H1 (cell line): ENCODE measurements around the gene PITPNC1. TPM values are rescaled to one million over a fixed set of nuclear protein-coding genes. Genes with fewer than 3 reads are reported as not detected.

Experiments
- CTCF ChIA-PET: fragments of 300-600 bp; sonication (Branson Sonifier 250); formaldehyde crosslinking; loops from one replicate; lab custom pipeline; 2021; ENCODE audit not compliant: partially characterized antibody; lab: Charles Lee
- POLR2A ChIA-PET: fragments of 300-600 bp; sonication (Branson Sonifier 250); formaldehyde crosslinking; loops from one replicate; lab custom pipeline; 2021; ENCODE audit warnings: inconsistent platforms; ENCODE audit not compliant: partially characterized antibody; lab: Charles Lee
- DNase-seq, 2 experiments: peaks; one replicate each; pipeline versions ENCODE4 v3.0.0 to v3.0.0-alpha.2; 2010 to 2022; ENCODE audit warnings: low spot score in 2 of 2, low read depth in 1 of 2, mixed read lengths in 1 of 2
- FAIRE-seq: peaks from 2 replicates; lab custom pipeline; 2011; peaks lifted over from hg19 to GRCh38; lab: Jason Lieb, UNC
- H2AFZ ChIP-seq: 2 replicates; pipeline ENCODE4 v1.8.1; 2012; ENCODE audit warnings: low read length, inconsistent platforms
- H2AK5ac ChIP-seq: 2 replicates; pipeline ENCODE4 v1.6.1; 2013; ENCODE audit warnings: low read depth, low read length
- H2BK120ac ChIP-seq: replicated peaks from 2 replicates; pipeline ENCODE3; 2013; ENCODE audit warnings: low read depth, low read length, inconsistent platforms
- H2BK12ac ChIP-seq: 2 replicates; pipeline ENCODE4 v1.6.1; 2013; ENCODE audit warnings: low read depth, low read length
- H2BK15ac ChIP-seq: 2 replicates; pipeline ENCODE4 v1.6.1; 2013; ENCODE audit warnings: low read length
- H2BK20ac ChIP-seq: 2 replicates; pipeline ENCODE4 v1.6.1; 2013; ENCODE audit warnings: low read length
- H2BK5ac ChIP-seq: 2 replicates; pipeline ENCODE4 v1.6.1; 2013; ENCODE audit warnings: low read depth, low read length
- H3K14ac ChIP-seq: 2 replicates; pipeline ENCODE4 v1.6.1; 2013; ENCODE audit warnings: inconsistent platforms; ENCODE audit not compliant: insufficient read length
- H3K18ac ChIP-seq: 2 replicates; pipeline ENCODE4 v1.6.1; 2013; ENCODE audit warnings: low read length; ENCODE audit errors: extremely low read depth
- H3K23ac ChIP-seq: 2 replicates; pipeline ENCODE4 v1.6.1; 2013; ENCODE audit warnings: inconsistent platforms; ENCODE audit not compliant: insufficient read length
- H3K23me2 ChIP-seq: 2 replicates; pipeline ENCODE4 v1.6.1; 2013; ENCODE audit warnings: low read depth, low read length
- H3K27ac ChIP-seq: 2 replicates; pipeline ENCODE4 v1.6.1; 2011; ENCODE audit warnings: low read depth, low read length, inconsistent platforms
- H3K27me3 ChIP-seq, 4 experiments: replicated peaks in 1 of 4; 1 replicate in 1 of 4; 2 replicates in 3 of 4; pipeline versions ENCODE4 v1.6.1 to v1.8.1; 2011 to 2013; ENCODE audit warnings: low read length in 3 of 4, mild to moderate bottlenecking in 3 of 4, inconsistent platforms in 2 of 4, mixed read lengths in 2 of 4, moderate library complexity in 1 of 4; ENCODE audit not compliant: control insufficient read depth in 3 of 4, insufficient read depth in 3 of 4; ENCODE audit errors: extremely low read depth in 1 of 4
- H3K36me3 ChIP-seq, 4 experiments: 2 replicates each; pipeline versions ENCODE4 v1.6.1 to v1.8.1; 2011 to 2013; ENCODE audit warnings: mild to moderate bottlenecking in 4 of 4, low read length in 3 of 4, moderate library complexity in 2 of 4, control low read depth in 1 of 4, inconsistent platforms in 1 of 4; ENCODE audit not compliant: insufficient read depth in 4 of 4, control insufficient read depth in 2 of 4
- H3K4ac ChIP-seq: replicated peaks from 2 replicates; pipeline ENCODE3; 2013; ENCODE audit warnings: low read length, low read depth, mixed read lengths, inconsistent platforms; ENCODE audit not compliant: insufficient read length
- H3K4me1 ChIP-seq, 4 experiments: replicated peaks in 1 of 4; 1 replicate in 1 of 4; 2 replicates in 3 of 4; pipeline versions ENCODE4 v1.6.1 to v1.8.1; 2011 to 2013; ENCODE audit warnings: low read length in 3 of 4, inconsistent platforms in 2 of 4, mixed read lengths in 1 of 4; ENCODE audit not compliant: insufficient read depth in 4 of 4, control insufficient read depth in 3 of 4
- H3K4me2 ChIP-seq, 2 experiments: 2 replicates each; pipeline versions ENCODE4 v1.6.1 to v1.8.1; 2011 to 2013; ENCODE audit warnings: low read depth in 2 of 2, low read length in 2 of 2, control low read depth in 1 of 2, inconsistent platforms in 1 of 2, mild to moderate bottlenecking in 1 of 2; ENCODE audit not compliant: insufficient read depth in 1 of 2
- H3K4me3 ChIP-seq, 4 experiments: fragments of 200-600, 300-600 bp in 1 of 4; sonication (generic), shearing (Covaris generic), sonication (Bioruptor Twin) in 1 of 4; 2 replicates each; pipeline versions ENCODE4 v1.5.1 to v1.8.1; 2011 to 2016; ENCODE audit warnings: low read length in 4 of 4, low read depth in 3 of 4, control low read depth in 2 of 4, inconsistent platforms in 2 of 4, mild to moderate bottlenecking in 2 of 4, mixed read lengths in 1 of 4, moderate library complexity in 1 of 4; ENCODE audit not compliant: insufficient read depth in 2 of 4; ENCODE audit errors: extremely low read depth in 1 of 4
- H3K56ac ChIP-seq: replicated peaks from 2 replicates; pipeline ENCODE3; 2013; ENCODE audit warnings: low read depth, mild to moderate bottlenecking, mixed read lengths, low read length, inconsistent platforms; ENCODE audit not compliant: insufficient read length
- H3K79me1 ChIP-seq: 2 replicates; pipeline ENCODE4 v1.6.1; 2013; ENCODE audit warnings: low read depth, low read length, control low read depth
- H3K79me2 ChIP-seq, 2 experiments: 2 replicates each; pipeline versions ENCODE4 v1.6.1 to v1.8.1; 2012 to 2013; ENCODE audit warnings: low read length in 2 of 2, mild to moderate bottlenecking in 2 of 2, inconsistent platforms in 1 of 2; ENCODE audit not compliant: insufficient read depth in 2 of 2, control insufficient read depth in 1 of 2
- H3K9ac ChIP-seq, 4 experiments: replicated peaks in 1 of 4; 1 replicate in 1 of 4; 2 replicates in 3 of 4; pipeline versions ENCODE4 v1.6.1 to v1.8.1; 2011 to 2013; ENCODE audit warnings: low read depth in 3 of 4, low read length in 3 of 4, control low read depth in 2 of 4, mild to moderate bottlenecking in 2 of 4, moderate library complexity in 2 of 4, inconsistent platforms in 1 of 4; ENCODE audit errors: extremely low read depth in 1 of 4
- H3K9me3 ChIP-seq, 2 experiments: 2 replicates each; pipeline versions ENCODE4 v1.6.1 to v1.8.1; 2012 to 2013; ENCODE audit warnings: mild to moderate bottlenecking in 2 of 2, moderate library complexity in 2 of 2, control low read depth in 1 of 2, inconsistent platforms in 1 of 2, low read depth in 1 of 2, low read length in 1 of 2, mixed read lengths in 1 of 2; ENCODE audit not compliant: insufficient read depth in 2 of 2
- H4K20me1 ChIP-seq, 2 experiments: replicated peaks in 1 of 2; 2 replicates each; pipeline versions ENCODE3 to v1.8.1; 2011 to 2013; ENCODE audit warnings: inconsistent platforms in 2 of 2, low read length in 2 of 2, mild to moderate bottlenecking in 1 of 2; ENCODE audit not compliant: insufficient read depth in 2 of 2, control insufficient read depth in 1 of 2
- H4K5ac ChIP-seq: 2 replicates; pipeline ENCODE4 v1.6.1; 2013; ENCODE audit warnings: low read length, low read depth, mixed read lengths, inconsistent platforms; ENCODE audit not compliant: insufficient read length
- H4K8ac ChIP-seq: 2 replicates; pipeline ENCODE4 v1.8.0; 2013; ENCODE audit warnings: mild to moderate bottlenecking, moderate library complexity, low read length, inconsistent platforms; ENCODE audit not compliant: insufficient read depth; ENCODE audit errors: extremely low read depth
- H4K91ac ChIP-seq: replicated peaks from 2 replicates; pipeline ENCODE3; 2013; ENCODE audit warnings: low read length, mixed read lengths, inconsistent platforms; ENCODE audit not compliant: insufficient read length
- BACH1 ChIP-seq: IDR thresholded peaks from 2 replicates; pipeline ENCODE4 v1.6.1; 2012; ENCODE audit warnings: low read length, improper control_type of control experiment
- BCL11A ChIP-seq, 2 experiments: IDR thresholded peaks; one replicate each; pipeline ENCODE4 v1.6.1; 2011; ENCODE audit warnings: low read depth in 2 of 2, low read length in 2 of 2, mild to moderate bottlenecking in 2 of 2
- CBX5 ChIP-seq: fragments of 300-800, 300-1000 bp; sonication (generic); IDR thresholded peaks from 2 replicates; pipeline ENCODE4 v1.7.1; 2016; ENCODE audit warnings: antibody characterized with exemption, low read length, low read depth
- CHD1 ChIP-seq: IDR thresholded peaks from 2 replicates; pipeline ENCODE4 v1.6.1; 2012; ENCODE audit warnings: low read depth, low read length, improper control_type of control experiment
- EGR1 ChIP-seq: IDR thresholded peaks from 2 replicates; pipeline ENCODE4 v1.6.1; 2011; ENCODE audit warnings: low read depth, low read length, borderline replicate concordance
- EZH2 ChIP-seq: fragments of 200-600 bp; sonication (generic); IDR thresholded peaks from 2 replicates; pipeline ENCODE4 v1.7.1; 2012; ENCODE audit warnings: low read depth, mild to moderate bottlenecking, moderate library complexity, low read length, inconsistent platforms; ENCODE audit not compliant: severe bottlenecking
- HDAC2 ChIP-seq, 2 experiments: fragments of 300-600 bp in 1 of 2; sonication (generic) in 1 of 2; IDR thresholded peaks; 2 replicates each; pipeline ENCODE4 v1.6.1; 2011 to 2012; ENCODE audit warnings: low read depth in 2 of 2, low read length in 2 of 2, mild to moderate bottlenecking in 2 of 2, moderate library complexity in 2 of 2, borderline replicate concordance in 1 of 2, inconsistent platforms in 1 of 2
- JUN ChIP-seq: IDR thresholded peaks from 2 replicates; pipeline ENCODE4 v1.6.1; 2011; ENCODE audit warnings: low read depth, mild to moderate bottlenecking, improper control_type of control experiment, low read length
- KDM1A ChIP-seq: fragments of 200-600, 300-600 bp; sonication (generic); IDR thresholded peaks from 2 replicates; pipeline ENCODE4 v1.7.1; 2016; ENCODE audit warnings: mild to moderate bottlenecking, low read length, borderline replicate concordance
- MAX ChIP-seq: IDR thresholded peaks from 2 replicates; pipeline ENCODE4 v1.6.1; 2012; ENCODE audit warnings: inconsistent platforms
- POLR2AphosphoS5 ChIP-seq: IDR thresholded peaks from 2 replicates; pipeline ENCODE4 v1.6.1; 2011; ENCODE audit warnings: low read depth, low read length
- SP2 ChIP-seq: IDR thresholded peaks from 2 replicates; pipeline ENCODE4 v1.6.1; 2012; ENCODE audit warnings: mild to moderate bottlenecking, low read length, inconsistent platforms
- SRF ChIP-seq: IDR thresholded peaks from 2 replicates; pipeline ENCODE4 v1.6.1; 2011; ENCODE audit warnings: mild to moderate bottlenecking, low read depth, low read length, moderate library complexity
- USF2 ChIP-seq: IDR thresholded peaks from 2 replicates; pipeline ENCODE4 v1.6.1; 2011; ENCODE audit warnings: low read length, improper control_type of control experiment
- WGBS, 2 experiments: shearing (Covaris generic) in 1 of 2; methylation state at CpG; one replicate each; pipeline versions ENCODE4 v1.1.6 to v1.1.7; 2013 to 2015; ENCODE audit warnings: low lambda C conversion rate in 2 of 2, mixed read lengths in 2 of 2, inconsistent platforms in 1 of 2, low coverage in 1 of 2, missing lambda C conversion rate in 1 of 2; ENCODE audit not compliant: insufficient replicate concordance in 2 of 2, insufficient coverage in 1 of 2, insufficient read length in 1 of 2; ENCODE audit errors: extremely low coverage in 1 of 2, missing lambda C conversion rate in 1 of 2; 5-methylcytosine and 5-hydroxymethylcytosine counted together
- polyA plus RNA-seq, 7 experiments: library from polyadenylated mRNA; depleted of rRNA in 3 of 7; stranded (reverse) in 5 of 7; unstranded in 2 of 7; fragments of >200 nt in 5 of 7; fragments of 200-250 nt in 2 of 7; gene quantifications; 1 replicate in 5 of 7; 2 replicates in 1 of 7; 4 replicates in 1 of 7; pipeline versions ENCODE4 v1.2.1 to v1.2.3, GENCODE V29; 2011 to 2013; ENCODE audit warnings: missing spikeins in 2 of 7, mixed read lengths in 2 of 7
- total RNA-seq: library from RNA; stranded (reverse); fragmentation: NEBNext Ultra II Directional; extraction: Animal tissue kit (Norgen Biotek cat#: 25700); gene quantifications from 2 replicates; pipeline ENCODE4 v1.2.1, GENCODE V29; 2021

The PITPNC1 gene
- total and polyA plus RNA-seq, 2 of the 8 experiments (the other 6 are each of a cell fraction or from before 2014, with no cell fraction given), result 17.6 to 54.7 TPM

- WGBS, 2 experiments, result 92% methylated on average over 4 of the region's 4 CpGs; no CpG with 5 or more reads in 1 of the 2 experiments
- H2AK5ac ChIP-seq, result no peak overlapping the region
- H3K79me1 ChIP-seq, result no peaks in the 10 kb centered on the region; the same call in none of the 2 replicates
- no peak overlapping the region for H2BK12ac ChIP-seq
- no peak overlapping the region for H2BK5ac ChIP-seq
- H3K23me2 ChIP-seq, result no peaks in the 10 kb centered on the region
- CTCF ChIA-PET, result interaction anchor here (0.6 to 7.1 kb wide), 10 partner anchors 10 to 315 kb away, joined by 3 to 63 read pairs (median 6); no protein-coding TSS in a partner anchor
- no peak overlapping the region for H2BK20ac ChIP-seq
- H3K18ac ChIP-seq, result no peak overlapping the region
- H3K4me2 ChIP-seq, result no peak overlapping the region
- no peak overlapping the region for H3K23ac ChIP-seq
- H3K27me3 ChIP-seq, result no peaks in the 10 kb centered on the region
- no peak for FAIRE-seq
- H3K4ac ChIP-seq, result no peak overlapping the region
- no peaks in the 10 kb centered on the region for H4K20me1 ChIP-seq
- no peaks in the 10 kb centered on the region for H3K9me3 ChIP-seq
- no peak overlapping the region for H3K14ac ChIP-seq
- no peak overlapping the region for H2BK120ac ChIP-seq
- no peak overlapping the region for H3K9ac ChIP-seq
- no peak overlapping the region for H3K27ac ChIP-seq
- H2AFZ ChIP-seq, result no peak overlapping the region
- no peak overlapping the region for H4K8ac ChIP-seq
- H3K79me2 ChIP-seq, result peaks cover 7 to 86% of the 10 kb centered on the region in 2 experiments
- H4K5ac ChIP-seq, result no peak overlapping the region
- POLR2A ChIA-PET, result no interaction called here
- H4K91ac ChIP-seq, result no peak overlapping the region
- no peak overlapping the region for H3K4me3 ChIP-seq
- H2BK15ac ChIP-seq, result no peak overlapping the region
- DNase-seq, result no peak
- no peak overlapping the region for H3K56ac ChIP-seq
- no peaks in the 10 kb centered on the region; a peak in 3 of 7 replicates for H3K4me1 ChIP-seq
- H3K36me3 ChIP-seq, result no peaks in the 10 kb centered on the region
- TF ChIP-seq SRF, result no peak
- TF ChIP-seq CHD1, result no peak
- no peak for TF ChIP-seq HDAC2 (IDR thresholded peaks at IDR 0.05; ENCODE audit: borderline replicate concordance in 1 of 2, low read depth in 2 of 2, low read length in 2 of 2)
- no peak for TF ChIP-seq JUN
- no peak for TF ChIP-seq MAX
- TF ChIP-seq BACH1, result no peak
- TF ChIP-seq USF2, result no peak
- TF ChIP-seq POLR2AphosphoS5, result no peak
- no peak for TF ChIP-seq BCL11A (IDR thresholded peaks at IDR 0.05; ENCODE audit: low read depth in 2 of 2, low read length in 2 of 2)
- no peak for TF ChIP-seq KDM1A
- no peak for TF ChIP-seq SP2
- TF ChIP-seq EGR1, result no peak
- TF ChIP-seq CBX5, result no peak
- no peak for TF ChIP-seq EZH2
These were observed 11.9 kb downstream of the PITPNC1 start for GRCh38 chr17:67388986-67389385.
